GM23338 (cell line): Measurements from ENCODE around the gene CABLES2.

ENCODE experiments used
- EZH2 ChIP-seq: fragments of 200-600 bp; sonication (generic); IDR thresholded peaks from one replicate; pipeline ENCODE4 v1.8.0; 2017; ENCODE audit warnings: antibody characterized with exemption, mild to moderate bottlenecking, low read depth; ENCODE audit not compliant: unreplicated experiment
- JUNB ChIP-seq: IDR thresholded peaks from one replicate; pipeline ENCODE4 v1.6.1; 2016; ENCODE audit warnings: antibody characterized with exemption; ENCODE audit not compliant: unreplicated experiment
- POLR2AphosphoS5 ChIP-seq: IDR thresholded peaks from 2 replicates; pipeline ENCODE4 v1.6.1; 2016; ENCODE audit warnings: antibody characterized with exemption, low read depth
- TF ChIP-seq, protein P1 (sequence below), 2 experiments: fragments of 200-600 bp in 1 of 2; sonication (generic) in 1 of 2; conservative IDR thresholded peaks; 2 replicates each; pipeline versions ENCODE4 v1.5.1 to v1.6.1; 2016 to 2017; ENCODE audit warnings: antibody characterized with exemption in 2 of 2, low read depth in 2 of 2, mild to moderate bottlenecking in 2 of 2, moderate library complexity in 1 of 2
- TF ChIP-seq, protein P2 (sequence below): fragments of 250-450 bp; sonication (Bioruptor Pico); IDR thresholded peaks from 2 replicates; pipeline ENCODE4 v1.5.0; 2020; ENCODE audit warnings: mild to moderate bottlenecking, moderate library complexity
- TF ChIP-seq, protein P3 (sequence below): IDR thresholded peaks from one replicate; pipeline ENCODE4 v1.6.1; 2018; ENCODE audit warnings: antibody characterized with exemption; ENCODE audit not compliant: unreplicated experiment

DNA sequence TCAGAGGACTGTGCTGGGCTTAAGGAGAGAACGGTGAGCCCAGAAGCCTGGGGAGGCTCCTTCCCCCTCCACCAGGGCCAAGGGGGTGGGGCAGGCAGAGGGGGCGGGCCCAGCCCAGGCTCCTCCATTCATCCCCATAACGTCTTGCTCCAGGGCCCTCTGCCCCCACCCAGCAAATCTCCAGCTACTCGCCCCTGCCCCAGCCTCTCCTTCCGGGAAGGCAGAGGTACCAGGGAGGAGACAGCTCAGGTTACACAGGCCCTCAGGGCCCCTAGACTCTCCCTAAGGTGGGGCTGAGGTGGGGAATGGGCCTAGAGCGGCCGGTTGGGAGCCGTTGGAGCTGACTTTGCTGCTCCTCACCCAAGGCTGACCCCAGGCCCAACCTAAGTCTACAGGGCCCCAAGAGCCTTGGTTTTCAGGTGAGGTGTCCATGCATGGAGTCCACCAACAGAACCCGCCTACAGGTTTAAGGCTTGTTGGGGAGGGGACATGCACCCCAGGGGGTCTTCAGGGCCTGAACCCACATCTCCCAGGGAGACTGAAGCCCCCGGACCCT, 41.2 kb downstream of the CABLES2 start:
- TF ChIP-seq, protein P1, sequence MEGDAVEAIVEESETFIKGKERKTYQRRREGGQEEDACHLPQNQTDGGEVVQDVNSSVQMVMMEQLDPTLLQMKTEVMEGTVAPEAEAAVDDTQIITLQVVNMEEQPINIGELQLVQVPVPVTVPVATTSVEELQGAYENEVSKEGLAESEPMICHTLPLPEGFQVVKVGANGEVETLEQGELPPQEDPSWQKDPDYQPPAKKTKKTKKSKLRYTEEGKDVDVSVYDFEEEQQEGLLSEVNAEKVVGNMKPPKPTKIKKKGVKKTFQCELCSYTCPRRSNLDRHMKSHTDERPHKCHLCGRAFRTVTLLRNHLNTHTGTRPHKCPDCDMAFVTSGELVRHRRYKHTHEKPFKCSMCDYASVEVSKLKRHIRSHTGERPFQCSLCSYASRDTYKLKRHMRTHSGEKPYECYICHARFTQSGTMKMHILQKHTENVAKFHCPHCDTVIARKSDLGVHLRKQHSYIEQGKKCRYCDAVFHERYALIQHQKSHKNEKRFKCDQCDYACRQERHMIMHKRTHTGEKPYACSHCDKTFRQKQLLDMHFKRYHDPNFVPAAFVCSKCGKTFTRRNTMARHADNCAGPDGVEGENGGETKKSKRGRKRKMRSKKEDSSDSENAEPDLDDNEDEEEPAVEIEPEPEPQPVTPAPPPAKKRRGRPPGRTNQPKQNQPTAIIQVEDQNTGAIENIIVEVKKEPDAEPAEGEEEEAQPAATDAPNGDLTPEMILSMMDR (conservative IDR thresholded peaks at IDR 0.05; ENCODE audit: low read depth in 2 of 2) = no peak
- no peak for TF ChIP-seq POLR2AphosphoS5
- TF ChIP-seq EZH2 = no peak
- TF ChIP-seq, protein P2, sequence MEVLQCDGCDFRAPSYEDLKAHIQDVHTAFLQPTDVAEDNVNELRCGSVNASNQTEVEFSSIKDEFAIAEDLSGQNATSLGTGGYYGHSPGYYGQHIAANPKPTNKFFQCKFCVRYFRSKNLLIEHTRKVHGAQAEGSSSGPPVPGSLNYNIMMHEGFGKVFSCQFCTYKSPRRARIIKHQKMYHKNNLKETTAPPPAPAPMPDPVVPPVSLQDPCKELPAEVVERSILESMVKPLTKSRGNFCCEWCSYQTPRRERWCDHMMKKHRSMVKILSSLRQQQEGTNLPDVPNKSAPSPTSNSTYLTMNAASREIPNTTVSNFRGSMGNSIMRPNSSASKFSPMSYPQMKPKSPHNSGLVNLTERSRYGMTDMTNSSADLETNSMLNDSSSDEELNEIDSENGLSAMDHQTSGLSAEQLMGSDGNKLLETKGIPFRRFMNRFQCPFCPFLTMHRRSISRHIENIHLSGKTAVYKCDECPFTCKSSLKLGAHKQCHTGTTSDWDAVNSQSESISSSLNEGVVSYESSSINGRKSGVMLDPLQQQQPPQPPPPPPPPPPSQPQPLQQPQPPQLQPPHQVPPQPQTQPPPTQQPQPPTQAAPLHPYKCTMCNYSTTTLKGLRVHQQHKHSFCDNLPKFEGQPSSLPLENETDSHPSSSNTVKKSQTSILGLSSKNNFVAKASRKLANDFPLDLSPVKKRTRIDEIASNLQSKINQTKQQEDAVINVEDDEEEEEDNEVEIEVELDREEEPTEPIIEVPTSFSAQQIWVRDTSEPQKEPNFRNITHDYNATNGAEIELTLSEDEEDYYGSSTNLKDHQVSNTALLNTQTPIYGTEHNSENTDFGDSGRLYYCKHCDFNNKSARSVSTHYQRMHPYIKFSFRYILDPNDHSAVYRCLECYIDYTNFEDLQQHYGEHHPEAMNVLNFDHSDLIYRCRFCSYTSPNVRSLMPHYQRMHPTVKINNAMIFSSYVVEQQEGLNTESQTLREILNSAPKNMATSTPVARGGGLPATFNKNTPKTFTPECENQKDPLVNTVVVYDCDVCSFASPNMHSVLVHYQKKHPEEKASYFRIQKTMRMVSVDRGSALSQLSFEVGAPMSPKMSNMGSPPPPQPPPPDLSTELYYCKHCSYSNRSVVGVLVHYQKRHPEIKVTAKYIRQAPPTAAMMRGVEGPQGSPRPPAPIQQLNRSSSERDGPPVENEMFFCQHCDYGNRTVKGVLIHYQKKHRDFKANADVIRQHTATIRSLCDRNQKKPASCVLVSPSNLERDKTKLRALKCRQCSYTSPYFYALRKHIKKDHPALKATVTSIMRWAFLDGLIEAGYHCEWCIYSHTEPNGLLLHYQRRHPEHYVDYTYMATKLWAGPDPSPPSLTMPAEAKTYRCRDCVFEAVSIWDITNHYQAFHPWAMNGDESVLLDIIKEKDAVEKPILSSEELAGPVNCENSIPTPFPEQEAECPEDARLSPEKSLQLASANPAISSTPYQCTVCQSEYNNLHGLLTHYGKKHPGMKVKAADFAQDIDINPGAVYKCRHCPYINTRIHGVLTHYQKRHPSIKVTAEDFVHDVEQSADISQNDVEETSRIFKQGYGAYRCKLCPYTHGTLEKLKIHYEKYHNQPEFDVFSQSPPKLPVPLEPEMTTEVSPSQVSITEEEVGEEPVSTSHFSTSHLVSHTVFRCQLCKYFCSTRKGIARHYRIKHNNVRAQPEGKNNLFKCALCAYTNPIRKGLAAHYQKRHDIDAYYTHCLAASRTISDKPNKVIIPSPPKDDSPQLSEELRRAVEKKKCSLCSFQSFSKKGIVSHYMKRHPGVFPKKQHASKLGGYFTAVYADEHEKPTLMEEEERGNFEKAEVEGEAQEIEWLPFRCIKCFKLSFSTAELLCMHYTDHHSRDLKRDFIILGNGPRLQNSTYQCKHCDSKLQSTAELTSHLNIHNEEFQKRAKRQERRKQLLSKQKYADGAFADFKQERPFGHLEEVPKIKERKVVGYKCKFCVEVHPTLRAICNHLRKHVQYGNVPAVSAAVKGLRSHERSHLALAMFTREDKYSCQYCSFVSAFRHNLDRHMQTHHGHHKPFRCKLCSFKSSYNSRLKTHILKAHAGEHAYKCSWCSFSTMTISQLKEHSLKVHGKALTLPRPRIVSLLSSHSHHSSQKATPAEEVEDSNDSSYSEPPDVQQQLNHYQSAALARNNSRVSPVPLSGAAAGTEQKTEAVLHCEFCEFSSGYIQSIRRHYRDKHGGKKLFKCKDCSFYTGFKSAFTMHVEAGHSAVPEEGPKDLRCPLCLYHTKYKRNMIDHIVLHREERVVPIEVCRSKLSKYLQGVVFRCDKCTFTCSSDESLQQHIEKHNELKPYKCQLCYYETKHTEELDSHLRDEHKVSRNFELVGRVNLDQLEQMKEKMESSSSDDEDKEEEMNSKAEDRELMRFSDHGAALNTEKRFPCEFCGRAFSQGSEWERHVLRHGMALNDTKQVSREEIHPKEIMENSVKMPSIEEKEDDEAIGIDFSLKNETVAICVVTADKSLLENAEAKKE (CRISPR knock-in tag) = no peak
- TF ChIP-seq, protein P3, sequence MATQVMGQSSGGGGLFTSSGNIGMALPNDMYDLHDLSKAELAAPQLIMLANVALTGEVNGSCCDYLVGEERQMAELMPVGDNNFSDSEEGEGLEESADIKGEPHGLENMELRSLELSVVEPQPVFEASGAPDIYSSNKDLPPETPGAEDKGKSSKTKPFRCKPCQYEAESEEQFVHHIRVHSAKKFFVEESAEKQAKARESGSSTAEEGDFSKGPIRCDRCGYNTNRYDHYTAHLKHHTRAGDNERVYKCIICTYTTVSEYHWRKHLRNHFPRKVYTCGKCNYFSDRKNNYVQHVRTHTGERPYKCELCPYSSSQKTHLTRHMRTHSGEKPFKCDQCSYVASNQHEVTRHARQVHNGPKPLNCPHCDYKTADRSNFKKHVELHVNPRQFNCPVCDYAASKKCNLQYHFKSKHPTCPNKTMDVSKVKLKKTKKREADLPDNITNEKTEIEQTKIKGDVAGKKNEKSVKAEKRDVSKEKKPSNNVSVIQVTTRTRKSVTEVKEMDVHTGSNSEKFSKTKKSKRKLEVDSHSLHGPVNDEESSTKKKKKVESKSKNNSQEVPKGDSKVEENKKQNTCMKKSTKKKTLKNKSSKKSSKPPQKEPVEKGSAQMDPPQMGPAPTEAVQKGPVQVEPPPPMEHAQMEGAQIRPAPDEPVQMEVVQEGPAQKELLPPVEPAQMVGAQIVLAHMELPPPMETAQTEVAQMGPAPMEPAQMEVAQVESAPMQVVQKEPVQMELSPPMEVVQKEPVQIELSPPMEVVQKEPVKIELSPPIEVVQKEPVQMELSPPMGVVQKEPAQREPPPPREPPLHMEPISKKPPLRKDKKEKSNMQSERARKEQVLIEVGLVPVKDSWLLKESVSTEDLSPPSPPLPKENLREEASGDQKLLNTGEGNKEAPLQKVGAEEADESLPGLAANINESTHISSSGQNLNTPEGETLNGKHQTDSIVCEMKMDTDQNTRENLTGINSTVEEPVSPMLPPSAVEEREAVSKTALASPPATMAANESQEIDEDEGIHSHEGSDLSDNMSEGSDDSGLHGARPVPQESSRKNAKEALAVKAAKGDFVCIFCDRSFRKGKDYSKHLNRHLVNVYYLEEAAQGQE = no peak
- TF ChIP-seq JUNB = no peak
